ENCODE measurements around the gene TTC34.

TTC34 gene

GRCh38 chr1:2596530-2597333 lies 204.8 kb downstream of the TTC34 start:
- DNase-seq (ENCODE audit: low read depth) = no peak
- TF ChIP-seq, protein P1, sequence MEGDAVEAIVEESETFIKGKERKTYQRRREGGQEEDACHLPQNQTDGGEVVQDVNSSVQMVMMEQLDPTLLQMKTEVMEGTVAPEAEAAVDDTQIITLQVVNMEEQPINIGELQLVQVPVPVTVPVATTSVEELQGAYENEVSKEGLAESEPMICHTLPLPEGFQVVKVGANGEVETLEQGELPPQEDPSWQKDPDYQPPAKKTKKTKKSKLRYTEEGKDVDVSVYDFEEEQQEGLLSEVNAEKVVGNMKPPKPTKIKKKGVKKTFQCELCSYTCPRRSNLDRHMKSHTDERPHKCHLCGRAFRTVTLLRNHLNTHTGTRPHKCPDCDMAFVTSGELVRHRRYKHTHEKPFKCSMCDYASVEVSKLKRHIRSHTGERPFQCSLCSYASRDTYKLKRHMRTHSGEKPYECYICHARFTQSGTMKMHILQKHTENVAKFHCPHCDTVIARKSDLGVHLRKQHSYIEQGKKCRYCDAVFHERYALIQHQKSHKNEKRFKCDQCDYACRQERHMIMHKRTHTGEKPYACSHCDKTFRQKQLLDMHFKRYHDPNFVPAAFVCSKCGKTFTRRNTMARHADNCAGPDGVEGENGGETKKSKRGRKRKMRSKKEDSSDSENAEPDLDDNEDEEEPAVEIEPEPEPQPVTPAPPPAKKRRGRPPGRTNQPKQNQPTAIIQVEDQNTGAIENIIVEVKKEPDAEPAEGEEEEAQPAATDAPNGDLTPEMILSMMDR (conservative IDR thresholded peaks at IDR 0.05; ENCODE audit: control insufficient read depth, insufficient read depth, low read depth, low read length) = no peak
- no peak overlapping the region for H3K4me3 ChIP-seq (ENCODE audit: control insufficient read depth, low read depth, low read length)

GRCh38 chr1:2595812-2596529 lies 205.5 kb downstream of the TTC34 start:
- TF ChIP-seq, protein P1 (conservative IDR thresholded peaks at IDR 0.05; ENCODE audit: control insufficient read depth, insufficient read depth, low read depth, low read length) = no peak
- DNase-seq (ENCODE audit: low read depth) = no peak
- H3K4me3 ChIP-seq (ENCODE audit: control insufficient read depth, low read depth, low read length) = no peak overlapping the region

GRCh38 chr1:2595261-2595811 lies 206.2 kb downstream of the TTC34 start:
- DNase-seq (ENCODE audit: low read depth) = no peak

GRCh38 chr1:2594641-2595131 lies 206.8 kb downstream of the TTC34 start:
- no peak for DNase-seq (ENCODE audit: low read depth)
- TF ChIP-seq, protein P1 (conservative IDR thresholded peaks at IDR 0.05; ENCODE audit: control insufficient read depth, insufficient read depth, low read depth, low read length) = no peak
- no peak overlapping the region for H3K4me3 ChIP-seq (ENCODE audit: control insufficient read depth, low read depth, low read length)

More at GRCh38 chr1:2595261-2595811, 206.2 kb downstream of the TTC34 start:
- H3K4me3 ChIP-seq (ENCODE audit: control insufficient read depth, low read depth, low read length) = no peak overlapping the region
- TF ChIP-seq, protein P1 (conservative IDR thresholded peaks at IDR 0.05; ENCODE audit: control insufficient read depth, insufficient read depth, low read depth, low read length) = no peak

DNA sequence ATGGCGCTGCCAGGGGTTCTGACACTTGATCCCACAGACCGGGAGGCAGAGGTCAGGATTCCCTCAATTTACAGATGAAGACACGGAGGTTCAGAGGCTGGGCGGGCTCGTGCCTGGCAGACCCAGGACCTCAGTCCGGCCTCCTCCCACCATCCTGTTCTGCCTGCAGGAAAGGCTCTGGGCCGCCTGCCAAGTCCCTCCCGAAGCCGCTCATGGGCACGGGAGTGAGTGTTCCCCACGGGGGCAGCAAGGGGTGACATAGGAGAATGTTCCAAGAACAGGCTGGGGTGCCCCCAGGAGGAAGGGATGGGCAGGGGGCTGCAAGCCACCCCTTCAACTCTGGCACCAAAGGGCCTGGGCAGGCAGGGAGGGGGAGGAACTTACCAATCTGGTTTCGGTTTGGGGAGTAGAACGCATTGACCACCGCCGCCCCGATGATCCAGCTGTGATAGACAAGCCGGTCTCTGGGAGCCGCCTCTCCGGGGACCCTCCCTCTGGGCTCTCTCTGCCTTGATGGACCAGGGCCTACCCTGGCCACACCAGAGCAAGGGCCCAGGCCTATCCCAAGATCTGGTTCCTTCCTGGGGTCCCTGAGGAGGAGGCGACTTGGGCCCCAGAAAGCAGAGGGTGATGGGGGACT lies 207.4 kb downstream of the TTC34 start:
- H3K4me3 ChIP-seq (ENCODE audit: control insufficient read depth, low read depth, low read length) = no peak overlapping the region
- TF ChIP-seq, protein P1 (conservative IDR thresholded peaks at IDR 0.05; ENCODE audit: control insufficient read depth, insufficient read depth, low read depth, low read length) = no peak
- no peak for DNase-seq (ENCODE audit: low read depth)

DNA sequence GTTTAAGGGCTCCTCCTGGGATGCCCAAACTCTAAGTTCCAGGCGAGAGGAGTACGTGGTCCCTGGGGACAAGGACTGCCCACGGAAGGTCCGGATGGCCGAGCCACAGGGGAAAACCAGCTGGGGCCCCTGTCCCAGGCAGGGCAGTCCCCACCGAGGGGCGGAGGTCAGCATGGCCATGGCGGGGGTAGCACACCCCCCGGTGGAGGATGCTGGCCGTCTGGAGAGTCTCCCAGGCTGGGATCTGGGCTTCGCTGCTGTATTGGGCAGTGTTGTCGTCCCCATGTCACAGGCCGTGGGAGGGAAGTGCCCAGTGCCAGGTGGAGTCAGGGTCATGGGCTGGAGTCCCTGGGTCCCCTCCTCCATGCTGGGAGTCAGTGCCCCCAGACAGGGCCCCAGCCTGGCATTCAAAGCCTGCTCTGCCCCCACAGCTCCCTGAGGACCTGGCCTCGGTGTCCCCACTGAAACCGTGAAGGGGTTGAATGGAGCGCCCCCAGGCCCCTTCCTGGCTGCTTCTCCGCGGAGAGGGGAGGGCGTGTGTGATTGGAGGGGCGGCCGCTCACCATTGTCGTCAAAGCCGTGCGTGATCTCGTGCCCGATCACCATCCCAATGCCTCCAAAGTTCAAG lies 208.1 kb downstream of the TTC34 start:
- TF ChIP-seq, protein P1 (conservative IDR thresholded peaks at IDR 0.05; ENCODE audit: control insufficient read depth, insufficient read depth, low read depth, low read length) = no peak
- no peak for DNase-seq (ENCODE audit: low read depth)
- H3K4me3 ChIP-seq (ENCODE audit: control insufficient read depth, low read depth, low read length) = no peak overlapping the region

Measured in fibroblast of mammary gland (primary cell).